ENCODE data around the gene B4GALNT1. TPM values are rescaled to one million over a fixed set of nuclear protein-coding genes. Genes with fewer than 3 reads are reported as not detected.

Gene B4GALNT1
- total and polyA plus RNA-seq, 2 of the 13 experiments (the other 11 are each of a cell fraction or from before 2014, with no cell fraction given) = 4.5 to 5.4 TPM

DNA sequence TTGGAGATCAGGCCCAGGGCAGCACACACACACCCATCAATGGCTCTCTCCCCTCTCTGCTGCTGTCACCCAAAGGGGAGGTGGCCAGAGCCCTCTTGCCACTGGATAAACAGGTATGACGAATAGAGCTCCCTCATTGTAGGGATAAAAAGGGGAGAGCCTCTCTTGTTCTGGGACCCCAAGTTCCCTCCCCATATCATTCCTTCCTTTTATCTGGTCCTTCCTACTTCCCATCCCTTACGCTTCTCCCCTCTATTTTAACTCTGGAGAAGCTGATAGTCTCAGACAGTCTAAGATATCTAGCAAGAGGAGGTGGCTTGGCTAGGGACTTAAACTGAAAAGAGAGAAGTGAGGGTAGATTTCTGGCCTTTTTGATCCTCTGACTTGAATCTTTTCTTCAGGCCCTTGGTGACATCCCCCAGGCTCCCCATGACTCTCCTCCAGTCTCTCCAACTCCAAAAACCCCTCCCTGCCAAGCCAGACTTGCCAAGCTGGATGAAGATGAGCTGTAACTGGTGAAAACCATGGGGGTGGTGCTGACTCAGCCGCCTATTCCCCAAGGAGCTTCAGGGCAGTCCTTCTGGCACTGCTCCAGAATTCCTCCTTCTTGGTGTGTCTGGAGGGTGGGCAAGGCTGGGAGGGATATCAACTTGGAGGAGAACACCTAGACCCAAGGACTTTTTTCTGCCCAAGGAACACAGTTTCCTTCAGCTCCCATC is 16.5 kb downstream of the B4GALNT1 start (continued):
- no peak for TF ChIP-seq ZNF616 (CRISPR knock-in tag; IDR thresholded peaks at IDR 0.05; ENCODE audit: low read depth)

DNA sequence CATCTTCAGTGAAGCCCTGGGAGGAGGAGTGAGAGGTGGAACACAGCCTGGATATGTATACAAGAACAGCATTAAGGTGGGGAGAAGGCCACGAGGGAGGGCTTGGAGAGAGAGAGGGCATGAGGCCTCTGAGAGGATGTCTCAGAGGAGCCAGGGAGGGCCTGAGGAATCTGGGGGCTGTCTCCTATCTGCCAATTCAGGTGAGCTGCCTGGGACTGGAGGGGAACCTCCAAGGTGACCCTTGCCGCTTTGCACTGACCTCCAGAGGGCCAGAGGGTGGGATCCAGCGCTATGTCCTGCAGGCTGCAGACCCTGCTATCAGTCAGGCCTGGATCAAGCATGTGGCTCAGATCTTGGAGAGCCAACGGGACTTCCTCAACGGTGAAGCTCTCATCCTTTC is 17.4 kb downstream of the B4GALNT1 start:
- 45% methylated on average over 3 of the region's 5 CpGs for WGBS (ENCODE audit: low lambda C conversion rate)
- TF ChIP-seq ELK4 (CRISPR knock-in tag; IDR thresholded peaks at IDR 0.05; ENCODE audit: borderline replicate concordance) (no peak), ETV5 (CRISPR knock-in tag; IDR thresholded peaks at IDR 0.05; ENCODE audit: borderline replicate concordance) (no peak), CREM (IDR thresholded peaks at IDR 0.05) (no peak), CREM (CRISPR knock-in tag; IDR thresholded peaks at IDR 0.05) (no peak), BHLHE40 (IDR thresholded peaks at IDR 0.05; ENCODE audit: low read length) (no peak), TIGD3 (CRISPR knock-in tag; IDR thresholded peaks at IDR 0.05; ENCODE audit: borderline replicate concordance) (no peak), ZSCAN9 (CRISPR knock-in tag; IDR thresholded peaks at IDR 0.05; ENCODE audit: borderline replicate concordance) (no peak), GMEB2 (CRISPR knock-in tag; IDR thresholded peaks at IDR 0.05; ENCODE audit: low read depth) (no peak), TAF15 (IDR thresholded peaks at IDR 0.05; ENCODE audit: low read depth, low read length, poor library complexity, severe bottlenecking) (no peak), SAFB2 (CRISPR knock-in tag; IDR thresholded peaks at IDR 0.05; ENCODE audit: borderline replicate concordance, low read depth) (no peak), NFATC3 (CRISPR knock-in tag; IDR thresholded peaks at IDR 0.05) (no peak), ZBTB25 (CRISPR knock-in tag; IDR thresholded peaks at IDR 0.05) (no peak), KMT2B (CRISPR knock-in tag; IDR thresholded peaks at IDR 0.05) (no peak), NKX3-1 (CRISPR knock-in tag; IDR thresholded peaks at IDR 0.05) (no peak), TBX3 (IDR thresholded peaks at IDR 0.05; ENCODE audit: borderline replicate concordance) (no peak), ZNF296 (CRISPR knock-in tag; conservative IDR thresholded peaks at IDR 0.05) (no peak), ZSCAN25 (CRISPR knock-in tag; IDR thresholded peaks at IDR 0.05) (no peak)

More for the DNA sequence above, 17.4 kb downstream of the B4GALNT1 start:
- H3K9ac ChIP-seq (ENCODE audit: insufficient read depth, low read depth, low read length) = no peak overlapping the region
- FAIRE-seq (no peak), ATAC-seq (no peak), DNase-seq (ENCODE audit: low spot score) (no peak)
- H3K27me3 ChIP-seq (ENCODE audit: control insufficient read depth in 1 of 2, insufficient read depth in 2 of 2, low read length in 2 of 2) = peaks cover 7 to 21% of the 10 kb centered on the region in 2 experiments
- in situ Hi-C loops (cut with HindIII; ENCODE audit: extremely low pct_ligation_motif_present, low pct_unique_long_range_greater_than_20kb) (no loop called here), intact Hi-C loops (cut with micrococcal nuclease; ENCODE audit: unreplicated experiment) (no loop called here)
- H3K79me2 ChIP-seq (ENCODE audit: insufficient read depth, low read length) = no peaks in the 10 kb centered on the region
- no peak overlapping the region for H3K4me3 ChIP-seq (replicated peaks in 1 of 3; ENCODE audit: insufficient read depth in 1 of 3, low read depth in 2 of 3, low read length in 3 of 3)
- BruUV-seq (replicated peaks) = no TSS peak
- no peak overlapping the region for H3K4me2 ChIP-seq (ENCODE audit: low read depth, low read length)
- ChIA-PET CTCF (ENCODE audit: low intra/inter-chr PET ratio, low total read pairs) (no interaction called here), POLR2A (interaction anchor here (1.4 kb wide), 1 partner anchor 36 kb away, joined by 3 read pairs; no protein-coding TSS in a partner anchor)
- H3K36me3 ChIP-seq (replicated peaks in 1 of 2; ENCODE audit: control insufficient read depth in 1 of 2, insufficient read depth in 2 of 2, low read length in 2 of 2) = no peaks in the 10 kb centered on the region
- no peak overlapping the region for H3K27ac ChIP-seq (ENCODE audit: extremely low read length, insufficient read depth, low read length)
- H3K4me1 ChIP-seq (ENCODE audit: insufficient read depth, low read length) = peaks cover 44% of the 10 kb centered on the region
- H2AFZ ChIP-seq (ENCODE audit: low read length) = no peak overlapping the region
- H3K9me3 ChIP-seq (ENCODE audit: low read length) = no peaks in the 10 kb centered on the region
- no peaks in the 10 kb centered on the region for H4K20me1 ChIP-seq (ENCODE audit: insufficient read depth, low read length)
